Transverse colon (tissue), 4 donors: Measurements from ENCODE around the gene SMIM28.

ENCODE experiments used
- CTCF ChIP-seq, 5 experiments: fragments of 200-600 bp in 3 of 5; fragments of 450-650 bp in 2 of 5; sonication (generic) in 3 of 5; IDR thresholded peaks; 1 replicate in 2 of 5; 2 replicates in 3 of 5; pipeline ENCODE4 v1.5.1; 2016 to 2017; ENCODE audit warnings: antibody characterized with exemption in 5 of 5, inconsistent platforms in 3 of 5, mild to moderate bottlenecking in 2 of 5, moderate library complexity in 1 of 5
- EP300 ChIP-seq: sonication (generic); formaldehyde crosslinking; IDR thresholded peaks from one replicate; pipeline ENCODE4 v1.6.1; 2017; ENCODE audit warnings: antibody characterized with exemption, low read depth
- POLR2A ChIP-seq: fragments of 450-650 bp; IDR thresholded peaks from one replicate; pipeline ENCODE4 v1.6.1; 2016; ENCODE audit warnings: antibody characterized with exemption, mild to moderate bottlenecking, moderate library complexity
- POLR2AphosphoS5 ChIP-seq, 3 donors: sonication (generic); formaldehyde crosslinking; IDR thresholded peaks; one replicate each; pipeline ENCODE4 v1.6.1; 2016; ENCODE audit warnings: antibody characterized with exemption in 3 of 3

- no peak for TF ChIP-seq POLR2AphosphoS5 (IDR thresholded peaks at IDR 0.05)
- TF ChIP-seq CTCF (IDR thresholded peaks at IDR 0.05) = no peak
- no peak for TF ChIP-seq EP300
- no peak for TF ChIP-seq POLR2A
Measured at GRCh38 chr6:138334963-138335362, 42.7 kb upstream of the SMIM28 start.
